Smooth muscle cell of the brain vasculature (primary cell): ENCODE measurements around the gene SNRNP25.
"Not testable (repeated sequence)": the region's sequence is repeated elsewhere in the genome, so short reads cannot be mapped to it uniquely, and the experiment has no call there.

Experiments used
- DNase-seq: peaks from one replicate; pipeline ENCODE4 v3.0.0-alpha.2; 2012; ENCODE audit warnings: low read depth, low spot score

Gene SNRNP25

DNA sequence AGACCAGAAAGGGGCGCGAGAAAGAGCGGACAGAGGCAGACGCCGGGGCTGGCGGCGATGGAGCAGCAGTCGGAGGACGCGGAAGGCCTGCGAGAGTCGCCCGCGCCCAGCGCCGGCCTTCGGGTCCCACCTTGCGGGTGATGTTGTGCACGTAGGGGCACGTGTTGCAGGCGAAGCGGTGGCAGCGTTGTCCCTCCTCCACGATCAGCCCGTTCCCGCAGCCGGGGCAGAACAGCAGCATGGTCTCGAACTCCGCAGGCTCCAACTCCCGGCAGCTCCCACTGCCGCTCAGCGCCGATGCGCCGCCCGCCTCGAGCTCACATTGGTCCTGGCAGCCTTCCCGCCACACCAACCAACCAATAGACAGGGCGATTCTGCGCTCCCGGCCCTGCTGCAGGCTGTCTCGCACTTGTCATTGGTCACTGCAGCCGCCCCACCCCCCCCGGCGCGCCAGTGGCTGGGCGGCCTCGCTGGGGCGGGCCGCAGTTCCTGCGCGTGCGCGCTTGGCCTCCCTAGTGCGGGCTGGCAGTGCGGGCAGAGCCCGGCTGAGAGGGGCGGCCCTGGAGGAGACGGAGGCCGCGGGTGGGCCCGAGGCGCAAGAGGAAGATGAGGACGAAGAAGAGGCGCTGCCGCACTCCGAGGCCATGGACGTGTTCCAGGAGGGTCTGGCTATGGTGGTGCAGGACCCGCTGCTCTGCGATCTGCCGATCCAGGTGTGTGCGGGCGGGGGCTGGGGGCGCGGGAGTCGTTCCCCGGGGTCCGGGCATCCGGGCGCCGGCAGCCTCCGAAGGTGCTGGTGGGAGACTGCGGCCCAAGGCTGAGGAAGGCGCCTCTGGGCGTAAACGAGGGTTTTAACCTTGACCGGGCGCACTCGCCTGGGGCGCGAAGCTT, at the start of gene SNRNP25, which contains the start of gene POLR3K:
Gene SNRNP25, plus strand, starts transcription at position 483 of the 891 bp plus-strand sequence. Its CDS starts 189 bp downstream, at position 672.
Gene POLR3K, minus strand, starts transcription at position 263 of the 891 bp plus-strand sequence. Its CDS starts 22 bp downstream, at position 241.
- peak; percentile 93 for DNase-seq

DNA sequence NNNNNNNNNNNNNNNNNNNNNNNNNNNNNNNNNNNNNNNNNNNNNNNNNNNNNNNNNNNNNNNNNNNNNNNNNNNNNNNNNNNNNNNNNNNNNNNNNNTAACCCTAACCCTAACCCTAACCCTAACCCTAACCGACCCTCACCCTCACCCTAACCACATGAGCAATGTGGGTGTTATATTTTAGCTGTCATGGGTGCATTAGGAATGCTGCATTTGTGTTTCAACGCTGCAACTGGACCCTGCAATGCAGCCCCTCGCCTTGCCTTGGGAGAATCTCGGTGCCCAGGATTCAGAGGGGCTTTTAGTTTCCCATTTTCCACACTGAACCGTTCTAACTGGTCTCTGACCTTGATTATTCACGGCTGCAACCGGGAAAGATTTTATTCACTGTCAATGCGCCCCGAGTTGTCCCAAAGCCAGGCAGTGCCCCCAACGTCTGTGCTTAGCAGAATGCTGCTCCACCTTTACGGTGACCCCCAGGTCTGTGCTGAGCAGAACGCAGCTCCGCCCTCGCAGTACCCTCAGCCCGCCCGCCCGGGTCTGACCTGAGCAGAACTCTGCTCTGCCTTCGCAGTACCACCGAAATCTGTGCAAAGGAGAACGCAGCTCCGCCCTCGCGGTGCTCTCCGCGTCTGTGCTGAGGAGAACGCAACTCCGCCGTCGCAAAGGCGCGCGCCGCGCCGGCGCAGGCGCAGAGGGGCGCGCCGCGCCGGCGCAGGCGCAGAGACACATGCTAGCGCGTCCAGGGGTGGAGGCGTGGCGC, 43.5 kb upstream of the SNRNP25 start:
- no peak for DNase-seq

DNA sequence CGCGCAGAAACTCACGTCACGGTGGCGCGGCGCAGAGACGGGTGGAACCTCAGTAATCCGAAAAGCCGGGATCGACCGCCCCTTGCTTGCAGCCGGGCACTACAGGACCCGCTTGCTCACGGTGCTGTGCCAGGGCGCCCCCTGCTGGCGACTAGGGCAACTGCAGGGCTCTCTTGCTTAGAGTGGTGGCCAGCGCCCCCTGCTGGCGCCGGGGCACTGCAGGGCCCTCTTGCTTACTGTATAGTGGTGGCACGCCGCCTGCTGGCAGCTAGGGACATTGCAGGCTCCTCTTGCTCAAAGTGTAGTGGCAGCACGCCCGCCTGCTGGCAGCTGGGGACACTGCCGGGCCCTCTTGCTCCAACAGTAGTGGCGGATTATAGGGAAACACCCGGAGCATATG, 42.9 kb upstream of the SNRNP25 start:
- not testable (repeated sequence) for DNase-seq

DNA sequence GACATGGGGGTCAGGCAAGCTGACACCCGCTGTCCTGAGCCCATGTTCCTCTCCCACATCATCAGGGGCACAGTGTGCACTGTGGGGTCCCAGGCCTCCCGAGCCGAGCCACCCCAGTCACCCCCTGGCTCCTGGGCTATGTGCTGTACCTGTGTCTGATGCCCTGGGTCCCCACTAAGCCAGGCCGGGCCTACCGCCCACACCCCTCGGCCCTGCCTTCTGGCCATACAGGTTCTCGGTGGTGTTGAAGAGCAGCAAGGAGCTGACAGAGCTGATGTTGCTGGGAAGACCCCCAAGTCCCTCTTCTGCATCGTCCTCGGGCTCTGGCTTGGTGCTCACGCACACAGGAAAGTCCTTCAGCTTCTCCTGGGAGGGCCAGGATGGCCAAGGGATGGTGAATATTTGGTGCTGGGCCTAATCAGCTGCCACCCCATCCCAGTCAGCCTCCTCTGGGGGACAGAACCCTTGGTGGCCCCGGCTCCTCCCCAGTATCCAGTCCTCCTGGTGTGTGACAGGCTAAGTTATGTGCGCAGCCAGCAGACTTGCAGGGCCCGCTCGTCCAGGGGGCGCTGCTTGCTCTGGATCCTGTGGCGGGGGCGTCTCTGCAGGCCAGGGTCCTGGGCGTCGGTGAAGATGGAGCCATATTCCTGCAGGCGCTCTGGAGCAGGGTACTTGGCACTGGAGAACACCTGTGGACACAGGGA, 36.4 kb upstream of the SNRNP25 start:
- DNase-seq: not testable (repeated sequence)

DNA sequence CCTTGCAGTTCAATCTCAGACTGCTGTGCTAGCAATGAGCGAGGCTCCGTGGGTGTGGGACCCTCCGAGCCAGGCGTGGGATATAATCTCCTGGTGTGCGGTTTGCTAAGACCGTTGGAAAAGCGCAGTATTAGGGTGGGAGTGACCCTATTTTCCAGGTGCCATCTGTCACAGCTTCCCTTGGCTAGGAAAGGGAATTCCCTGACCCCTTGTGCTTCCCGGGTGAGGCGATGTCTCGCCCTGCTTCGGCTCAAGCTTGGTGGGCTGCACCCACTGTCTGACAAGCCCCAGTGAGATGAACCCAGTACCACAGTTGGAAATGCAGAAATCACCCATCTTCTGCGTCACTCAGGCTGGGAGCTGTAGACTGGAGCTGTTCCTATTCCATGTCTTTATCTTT, 32.7 kb upstream of the SNRNP25 start:
- DNase-seq: not testable (repeated sequence)

DNA sequence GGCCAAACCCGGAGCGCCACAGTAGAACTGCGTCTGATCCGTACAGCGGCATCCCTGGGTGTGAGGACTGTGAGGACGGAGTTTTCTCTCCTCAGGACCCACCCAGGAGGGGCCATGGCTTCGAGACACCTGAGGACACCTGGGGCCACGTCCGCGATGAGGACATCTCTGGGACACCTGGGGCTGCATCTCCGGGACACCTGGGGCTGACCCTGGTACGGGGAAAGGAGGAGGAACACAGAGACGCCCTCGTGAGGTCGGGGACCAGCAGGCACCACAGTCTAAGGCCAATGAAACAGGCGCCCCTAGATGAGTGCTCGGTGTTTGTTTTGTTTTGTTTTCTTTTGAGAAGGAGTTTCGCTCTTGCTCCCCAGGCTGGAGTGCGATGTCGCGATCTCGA, 29.5 kb upstream of the SNRNP25 start:
- not testable (repeated sequence) for DNase-seq

DNA sequence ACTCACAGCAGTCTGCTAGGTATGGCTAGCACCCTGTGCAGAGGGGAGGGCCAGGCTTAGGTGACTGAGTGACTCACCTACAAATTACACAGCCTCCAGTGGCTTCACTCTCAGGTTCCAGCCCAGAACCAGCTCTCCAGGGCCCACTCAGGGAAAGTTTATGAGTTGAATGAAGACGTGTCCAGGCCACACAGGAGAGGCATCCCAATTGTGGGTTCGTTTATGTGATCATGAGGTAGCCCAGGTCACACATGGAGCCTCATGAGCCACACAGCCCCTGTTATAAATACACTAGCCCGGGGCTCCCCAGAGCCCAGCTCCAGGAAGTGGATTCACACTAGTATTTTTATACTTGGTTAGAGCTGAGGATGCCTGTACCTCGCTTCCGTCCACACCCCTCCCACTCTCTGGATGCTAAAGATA, 27.7 kb upstream of the SNRNP25 start:
- DNase-seq: not testable (repeated sequence)

DNA sequence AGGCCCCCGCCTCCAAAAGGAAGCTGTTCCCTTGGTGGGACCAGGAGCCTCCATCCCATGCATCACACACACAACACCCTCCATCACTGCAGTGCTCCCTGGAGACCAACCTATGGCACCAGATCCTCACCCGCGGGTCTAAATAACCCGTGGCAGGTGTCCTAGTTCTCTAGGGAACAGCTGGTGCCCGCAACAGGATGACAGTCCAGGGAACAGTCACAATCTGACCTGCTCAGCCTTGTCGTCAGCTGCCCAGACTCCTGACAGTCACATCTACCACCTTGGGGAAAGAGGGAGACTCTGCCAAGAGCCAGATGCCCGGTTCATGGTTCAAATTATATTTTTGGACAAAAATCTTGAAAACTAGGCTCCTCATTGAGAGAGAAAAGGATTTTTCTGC, 23.0 kb upstream of the SNRNP25 start:
- not testable (repeated sequence) for DNase-seq

DNA sequence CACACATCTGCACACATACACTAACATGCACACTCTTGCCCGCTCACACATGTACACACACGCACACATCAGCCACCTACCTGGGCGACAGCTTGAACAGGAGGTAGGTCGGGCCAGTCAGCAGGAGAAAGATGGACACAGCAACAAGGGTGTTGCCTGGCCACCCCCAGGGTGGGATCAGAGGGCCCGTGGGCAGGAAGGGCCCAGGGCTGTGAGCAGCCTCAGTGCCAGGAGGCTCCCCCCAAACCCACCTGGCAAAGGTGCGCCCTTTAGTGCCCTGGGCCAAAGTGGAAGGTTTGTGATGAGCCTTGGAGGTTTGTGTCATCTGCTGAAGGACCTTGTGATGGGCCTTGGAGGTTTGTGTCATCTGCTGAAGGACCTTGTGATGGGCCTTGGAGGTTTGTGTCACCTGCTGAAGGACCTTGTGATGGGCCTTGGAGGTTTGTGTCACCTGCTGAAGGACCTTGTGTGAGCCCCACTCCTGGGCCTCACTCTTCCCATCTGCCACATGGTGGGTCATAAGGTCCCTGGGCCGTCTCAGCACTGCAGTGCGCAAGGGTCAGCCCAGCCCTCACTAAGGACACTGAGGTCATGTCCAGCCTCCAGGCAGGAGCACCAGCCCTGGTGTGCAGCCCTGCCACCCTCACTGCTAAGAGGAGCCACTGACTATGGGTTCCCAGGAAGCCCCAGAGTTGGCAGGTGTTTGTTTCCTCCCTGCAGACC, 20.3 kb upstream of the SNRNP25 start:
- DNase-seq: not testable (repeated sequence)

DNA sequence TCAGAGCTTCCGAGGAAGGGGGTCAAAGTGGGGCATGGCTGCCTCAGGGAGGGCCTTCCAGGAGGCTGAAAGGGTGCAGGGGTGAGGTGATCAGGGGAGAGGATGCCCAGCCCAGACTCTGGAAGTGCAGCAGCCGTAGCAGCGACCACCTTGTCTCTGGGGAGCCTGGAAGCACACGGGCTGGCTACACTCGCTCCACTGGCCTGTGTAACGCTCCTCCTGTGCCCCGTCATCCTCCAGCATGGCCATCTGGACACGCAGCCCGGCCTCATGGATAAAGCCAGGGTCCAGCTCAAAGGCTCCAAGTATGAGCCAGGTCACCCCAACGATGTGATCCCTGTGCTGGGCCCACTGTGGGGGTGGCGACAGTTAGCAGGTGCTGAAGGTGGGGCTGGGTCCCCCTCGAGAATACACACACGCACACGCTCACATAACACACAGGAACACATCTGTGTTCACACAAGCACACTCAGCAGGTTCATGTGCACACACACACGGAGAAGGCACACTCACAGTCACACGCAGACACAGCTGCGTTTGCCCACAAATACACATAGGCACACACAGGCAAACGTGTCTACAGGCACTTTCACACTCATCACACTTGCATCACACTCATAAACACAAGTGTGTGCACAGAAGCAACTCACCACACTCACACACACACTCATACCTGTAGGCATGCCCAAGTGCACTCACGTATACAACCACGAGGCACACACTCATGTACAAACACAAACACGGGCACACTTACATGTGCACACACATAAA, 19.6 kb upstream of the SNRNP25 start:
- no peak for DNase-seq

DNA sequence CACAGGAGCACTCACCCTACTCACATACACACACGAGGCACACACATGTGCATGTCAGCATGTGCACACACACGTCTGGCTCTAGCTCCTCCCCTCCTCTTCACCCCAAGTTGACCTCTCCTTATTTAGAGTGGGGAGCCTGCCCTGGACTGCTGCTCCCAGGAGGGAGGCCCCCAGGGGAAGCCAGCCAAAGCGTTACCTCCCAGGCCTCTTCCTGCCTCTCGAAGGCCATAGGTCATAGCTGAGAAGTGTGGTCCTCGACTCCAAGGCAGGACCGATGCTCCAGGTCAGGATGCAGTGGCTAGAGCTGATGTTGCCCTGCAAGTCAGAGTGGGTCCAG, 19.0 kb upstream of the SNRNP25 start:
- DNase-seq: no peak

DNA sequence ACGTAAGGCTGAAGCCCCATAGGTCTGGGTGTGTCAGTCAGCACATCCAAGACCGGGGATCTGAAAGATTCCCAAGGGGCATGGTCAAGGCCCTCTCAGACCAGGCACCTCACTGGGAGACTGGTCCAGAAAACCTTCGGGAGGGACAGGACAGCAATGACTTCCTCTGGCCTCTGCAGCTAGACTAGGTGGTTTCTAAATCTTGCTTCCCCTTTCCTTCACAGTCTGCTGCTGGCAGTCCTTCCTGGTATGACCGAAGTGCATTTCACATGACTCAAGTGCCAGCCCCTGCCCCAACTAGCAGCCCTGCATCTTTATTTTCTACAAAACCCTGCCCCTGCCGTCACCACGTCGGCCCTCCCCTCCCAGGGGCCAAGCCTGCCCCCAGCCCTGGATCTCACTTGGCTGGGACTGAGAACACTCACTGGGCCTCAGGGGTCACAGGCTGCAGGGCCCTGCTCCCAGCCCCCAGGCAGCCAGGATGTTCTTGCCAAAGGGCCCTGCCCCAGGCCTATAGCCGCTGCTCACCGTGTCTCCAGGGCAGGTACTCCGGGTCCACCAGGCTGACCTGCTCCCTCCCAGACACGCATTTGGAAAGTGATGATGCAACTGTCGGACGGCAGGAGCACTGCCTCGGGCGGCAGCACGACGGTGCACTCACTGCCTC, 18.5 kb upstream of the SNRNP25 start:
- DNase-seq: no peak

DNA sequence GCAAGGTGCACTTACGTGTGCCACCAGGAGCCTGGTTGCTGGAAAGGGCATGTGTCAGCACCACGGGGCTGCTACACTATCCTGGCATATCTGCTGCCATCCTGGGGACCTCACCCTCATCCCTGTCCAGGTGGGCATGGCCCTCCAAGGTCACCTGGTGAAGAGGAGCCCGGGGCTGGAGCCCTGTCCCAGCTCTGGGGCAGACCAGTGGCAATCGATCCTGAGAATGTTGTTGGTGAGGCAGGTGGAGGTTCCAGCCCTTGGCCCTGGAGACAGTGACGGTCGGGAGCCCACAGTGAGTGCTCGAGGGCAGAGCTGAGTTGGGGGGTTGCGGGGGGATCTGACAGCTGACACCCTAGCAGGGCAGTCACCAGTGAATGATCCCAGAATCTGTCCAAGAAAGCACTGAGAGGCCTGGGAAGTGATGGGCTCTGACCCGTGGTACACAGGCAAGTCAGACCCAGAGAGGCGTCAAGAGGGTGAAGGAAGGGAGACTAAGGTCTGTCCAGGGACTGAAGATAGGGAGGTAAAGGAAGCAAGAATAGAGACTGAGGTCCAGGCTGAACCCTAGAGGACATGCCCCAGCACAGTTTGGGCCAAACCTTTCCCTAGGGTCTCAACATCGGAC, 17.8 kb upstream of the SNRNP25 start:
- DNase-seq: no peak

DNA sequence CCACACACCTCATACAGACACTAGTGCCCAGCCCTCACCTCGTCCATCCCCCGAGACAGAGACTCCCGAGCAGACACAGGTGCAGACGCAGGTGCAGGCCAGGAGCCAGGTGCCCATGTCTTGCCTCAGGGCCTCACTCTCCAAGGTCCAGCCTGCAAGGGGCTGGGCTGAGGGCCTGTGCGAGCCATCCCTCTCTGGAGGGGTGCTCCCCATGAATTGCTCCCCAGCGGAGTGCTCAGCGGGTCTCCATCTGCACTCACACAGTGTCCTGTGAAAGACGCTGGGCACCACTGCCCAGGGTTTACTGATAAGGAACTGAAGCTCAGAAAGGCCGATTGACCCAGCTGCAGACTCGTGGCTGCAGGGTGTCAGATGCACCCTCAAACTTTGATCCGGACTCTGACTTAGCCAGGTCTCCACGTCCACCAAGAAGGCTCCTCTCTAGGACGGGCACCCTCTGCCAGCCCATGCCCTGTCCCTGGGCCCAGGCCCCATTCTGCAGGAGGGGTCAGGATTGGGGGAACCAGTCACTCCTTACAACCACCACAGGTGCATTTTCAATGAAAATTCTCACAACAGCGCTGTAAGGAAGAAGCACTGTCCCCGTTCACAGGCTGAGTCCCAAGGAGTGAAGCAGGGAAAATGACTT, 17.2 kb upstream of the SNRNP25 start:
- DNase-seq: no peak

DNA sequence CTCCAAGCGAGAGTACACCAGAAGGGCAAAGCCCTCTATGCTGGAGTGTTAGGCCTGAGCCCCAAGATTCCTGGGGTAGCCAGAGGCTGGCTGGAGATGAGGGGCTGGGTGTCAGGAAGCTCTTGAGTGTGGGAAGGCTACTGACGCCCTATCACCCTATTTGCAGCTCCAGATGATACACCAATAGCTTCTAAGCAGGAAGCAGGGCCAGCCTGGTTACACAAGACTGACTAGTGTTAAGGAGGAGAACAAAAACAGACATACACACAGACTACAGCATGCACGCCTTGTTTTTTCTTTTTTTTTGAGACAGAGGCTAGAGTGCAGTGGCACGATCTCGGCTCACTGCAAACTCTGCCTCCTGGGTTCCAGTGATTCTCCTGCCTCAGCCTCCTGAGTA, 16.1 kb upstream of the SNRNP25 start:
- DNase-seq: no peak

DNA sequence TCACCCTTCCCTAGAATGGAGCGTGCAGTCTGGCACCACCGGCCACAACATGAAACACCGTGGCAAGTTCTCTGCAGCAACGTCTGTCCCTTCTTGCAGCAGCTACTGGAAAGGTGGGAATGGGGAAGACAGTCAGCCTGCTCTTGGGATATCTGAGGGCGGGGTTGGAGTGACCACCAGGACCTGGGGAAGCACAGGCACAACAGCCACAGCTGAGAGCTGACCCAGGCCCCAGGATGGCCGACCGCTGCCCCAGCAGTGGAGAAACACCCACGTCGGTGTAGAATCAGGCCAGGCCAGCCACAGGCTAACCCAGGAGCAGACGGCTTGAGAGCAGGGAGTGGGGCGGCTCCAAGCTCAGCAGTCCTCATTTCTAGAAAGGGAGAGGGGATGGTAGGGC, 15.4 kb upstream of the SNRNP25 start:
- not testable (repeated sequence) for DNase-seq

DNA sequence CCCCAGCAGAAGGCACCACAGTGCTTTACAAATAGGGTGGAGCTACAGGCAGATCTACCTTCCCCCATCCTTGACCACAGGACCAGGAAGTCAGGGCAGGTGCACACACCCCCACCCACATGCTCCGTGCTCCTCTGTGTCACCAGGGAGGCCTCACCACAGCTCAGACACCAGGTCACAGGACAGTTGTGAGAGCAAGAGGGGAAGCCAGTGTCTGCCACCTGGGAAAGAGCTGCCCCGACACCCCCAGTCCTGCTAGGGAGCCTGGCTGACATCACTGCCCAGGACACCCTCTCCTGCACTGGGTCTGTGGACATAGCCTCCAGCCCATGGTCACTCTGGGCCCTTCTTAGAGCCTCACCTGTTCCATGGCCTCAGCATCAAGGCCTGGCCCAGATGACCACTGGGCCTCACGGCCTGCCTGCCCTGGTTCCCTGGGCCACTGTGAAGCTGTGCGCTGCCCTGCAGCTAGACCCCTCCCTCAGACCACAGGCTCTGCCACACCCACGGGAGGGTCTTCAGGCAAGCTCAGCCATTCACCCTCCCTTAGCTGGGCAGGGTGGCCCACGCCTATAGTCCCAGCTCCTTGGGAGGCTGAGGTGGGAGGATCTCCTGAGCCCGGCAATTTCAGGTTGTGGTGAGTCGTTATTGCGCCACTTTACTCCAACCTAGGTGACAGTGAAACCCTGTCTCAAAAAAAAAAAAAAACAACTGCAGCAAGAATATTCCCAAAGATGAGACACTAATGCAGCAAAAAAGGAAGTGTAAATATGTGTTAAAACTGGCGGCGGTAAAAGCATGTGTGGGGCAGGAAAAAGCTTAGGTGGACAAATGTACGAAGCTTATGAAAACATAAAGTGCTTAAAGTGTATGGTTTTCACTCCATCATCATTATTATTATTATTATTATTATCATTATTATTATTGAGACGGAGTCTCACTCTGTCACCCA, 14.4 kb upstream of the SNRNP25 start:
- DNase-seq: no peak
